ENCODE measurements around the gene P2RY6.

DNA sequence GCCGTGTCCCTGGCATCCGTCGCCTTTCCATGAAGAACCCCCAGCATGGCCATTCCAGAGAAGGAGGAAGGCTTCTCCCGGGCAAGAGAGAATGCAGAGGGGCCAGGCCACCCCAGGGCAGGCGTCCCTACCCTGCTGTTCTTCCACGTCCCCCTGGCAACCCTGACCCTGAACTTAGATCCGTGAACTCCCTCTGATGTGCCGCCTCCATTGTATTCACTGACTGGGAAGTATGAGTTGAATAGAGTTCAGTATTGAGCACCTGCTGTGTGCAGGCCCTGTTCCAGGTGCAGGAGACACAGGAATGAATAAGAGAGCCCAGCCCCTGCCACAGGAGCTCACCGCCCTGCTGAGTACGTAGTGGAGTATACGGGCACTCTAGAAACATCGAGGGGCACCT is 74.9 kb downstream of the P2RY6 start:
- TF ChIP-seq CTCF (IDR thresholded peaks at IDR 0.05) (no peak), POLR2A (IDR thresholded peaks at IDR 0.05) (no peak)

All from lower leg skin (tissue), 3 donors.